Umbilical cord (tissue), 2 donors: Measurements from ENCODE around the gene WDPCP. TPM values are rescaled to one million over a fixed set of nuclear protein-coding genes. Genes with fewer than 3 reads are reported as not detected.
"Not testable (repeated sequence)": the region's sequence is repeated elsewhere in the genome, so short reads cannot be mapped to it uniquely, and the experiment has no call there.

Experiments
- DNase-seq: peaks from one replicate; pipeline ENCODE4 v3.0.0-alpha.2; 2015; ENCODE audit warnings: low spot score
- total RNA-seq: library from RNA; depleted of rRNA; stranded (reverse); fragments of >200 nt; gene quantifications from one replicate; pipeline ENCODE4 v1.2.3, GENCODE V29; 2014; ENCODE audit warnings: low replicate concordance; ENCODE audit not compliant: insufficient read depth

The WDPCP gene
- total RNA-seq, 1 donor from 2014 or later = 31.1 TPM

GRCh38 chr2:63369146-63369545, 219.1 kb downstream of the WDPCP start:
- DNase-seq = no peak

- no peak for DNase-seq
Measured at GRCh38 chr2:63364866-63365265, 223.4 kb downstream of the WDPCP start.

- DNase-seq = not testable (repeated sequence)
Measured at GRCh38 chr2:63357722-63358121, 230.6 kb downstream of the WDPCP start.

- DNase-seq = no peak
Measured at GRCh38 chr2:63347361-63347760, 240.9 kb downstream of the WDPCP start.

- DNase-seq = no peak
Measured at GRCh38 chr2:63346411-63346810, 241.9 kb downstream of the WDPCP start.

GRCh38 chr2:63345285-63345633, 243.0 kb downstream of the WDPCP start:
- no peak for DNase-seq

GRCh38 chr2:63344575-63345284, 243.5 kb downstream of the WDPCP start:
- DNase-seq = no peak

- DNase-seq = no peak
Measured at GRCh38 chr2:63343397-63344109, 244.7 kb downstream of the WDPCP start.

- no peak for DNase-seq
Measured at GRCh38 chr2:63340443-63340842, 247.8 kb downstream of the WDPCP start.

- no peak for DNase-seq
Measured at GRCh38 chr2:63334910-63335309, 253.4 kb downstream of the WDPCP start.

- DNase-seq = no peak
Measured at GRCh38 chr2:63326473-63326872, 261.8 kb downstream of the WDPCP start.

- not testable (repeated sequence) for DNase-seq
Measured at GRCh38 chr2:63323662-63324061, 264.6 kb downstream of the WDPCP start.

GRCh38 chr2:63321973-63322372, 266.3 kb downstream of the WDPCP start:
- not testable (repeated sequence) for DNase-seq

GRCh38 chr2:63320669-63321068, 267.6 kb downstream of the WDPCP start:
- DNase-seq = no peak

- no peak for DNase-seq
Measured at GRCh38 chr2:63310614-63311013, 277.7 kb downstream of the WDPCP start.

- DNase-seq = no peak
Measured at GRCh38 chr2:63301481-63301880, 286.8 kb downstream of the WDPCP start.

- DNase-seq = no peak
Measured at GRCh38 chr2:63300835-63301234, 287.4 kb downstream of the WDPCP start.

- DNase-seq = no peak
Measured at GRCh38 chr2:63287956-63288355, 300.3 kb downstream of the WDPCP start.

- DNase-seq = not testable (repeated sequence)
Measured at GRCh38 chr2:63286520-63286919, 301.8 kb downstream of the WDPCP start.

- DNase-seq = no peak
Measured at GRCh38 chr2:63283273-63283672, 305.0 kb downstream of the WDPCP start.

GRCh38 chr2:63272560-63272959, 315.7 kb downstream of the WDPCP start:
- no peak for DNase-seq

GRCh38 chr2:63270717-63271116, 317.6 kb downstream of the WDPCP start:
- no peak for DNase-seq

GRCh38 chr2:63268946-63269345, 319.3 kb downstream of the WDPCP start:
- DNase-seq = no peak
